Left lobe of liver (tissue), 2 donors: Measurements from ENCODE around the gene ABTB2. TPM values are rescaled to one million over a fixed set of nuclear protein-coding genes. Genes with fewer than 3 reads are reported as not detected.

ENCODE experiments used
- ATAC-seq: fragments of 200-7000 bp; cut with Tn5 transposase; one replicate; pipeline ENCODE4 v1.9.1; 2020; ENCODE audit warnings: mild to moderate bottlenecking, moderate library complexity
- DNase-seq: peaks from one replicate; pipeline ENCODE4 v3.0.0-alpha.2; 2020; ENCODE audit warnings: low spot score
- total RNA-seq: library from RNA; stranded (reverse); gene quantifications from one replicate; pipeline ENCODE4 v1.2.1, GENCODE V29; 2021
- donor health status: DM: no; HTN: no; CAD: no; lungs with moderate emphysema.
- donor health status: DM: no; HTN: yes; CAD: no.

Gene ABTB2
- total RNA-seq, 1 donor from 2014 or later = 11.4 TPM

DNA sequence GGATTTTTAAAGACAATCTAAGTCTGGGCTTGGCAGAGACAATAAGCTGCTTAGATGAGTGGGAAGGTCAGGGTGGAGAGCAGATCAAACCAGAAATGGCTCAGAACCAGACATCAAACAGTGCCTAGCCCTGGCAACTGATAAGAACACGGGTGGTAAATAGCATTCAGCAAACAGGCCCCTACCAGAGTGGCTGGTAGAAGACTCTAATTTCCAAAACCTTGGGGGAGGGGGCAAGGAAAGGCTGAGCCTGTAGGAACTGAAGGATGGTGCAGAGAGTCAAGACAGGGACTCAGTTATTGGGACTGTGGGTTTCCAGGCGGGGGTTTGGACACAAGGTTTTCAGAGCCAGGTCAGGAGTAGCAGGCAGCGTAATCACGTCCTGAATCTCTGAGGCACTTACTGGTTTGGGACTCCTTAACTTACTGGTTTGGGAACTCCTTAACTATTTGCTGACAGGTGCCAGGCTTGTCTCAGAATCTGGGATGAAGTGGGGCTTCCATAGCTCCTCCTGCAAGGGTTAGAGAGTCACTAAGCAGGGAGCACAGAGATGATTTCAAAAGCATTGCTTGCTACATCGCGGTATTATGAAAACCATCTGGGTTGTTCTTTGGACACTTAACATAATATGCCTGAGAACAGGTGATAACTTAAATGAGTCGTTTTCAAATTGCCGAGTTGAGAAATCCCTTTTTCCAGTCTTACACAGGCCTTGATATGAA is 5.7 kb upstream of the ABTB2 start:
- DNase-seq (no peak), ATAC-seq (peak; percentile 55)

- DNase-seq (no peak), ATAC-seq (no peak)
Observed at GRCh38 chr11:34360046-34360445, 2.2 kb upstream of the ABTB2 start.

- no peak for DNase-seq
- ATAC-seq = no peak
Observed at GRCh38 chr11:34359548-34359891, 1.7 kb upstream of the ABTB2 start.

DNA sequence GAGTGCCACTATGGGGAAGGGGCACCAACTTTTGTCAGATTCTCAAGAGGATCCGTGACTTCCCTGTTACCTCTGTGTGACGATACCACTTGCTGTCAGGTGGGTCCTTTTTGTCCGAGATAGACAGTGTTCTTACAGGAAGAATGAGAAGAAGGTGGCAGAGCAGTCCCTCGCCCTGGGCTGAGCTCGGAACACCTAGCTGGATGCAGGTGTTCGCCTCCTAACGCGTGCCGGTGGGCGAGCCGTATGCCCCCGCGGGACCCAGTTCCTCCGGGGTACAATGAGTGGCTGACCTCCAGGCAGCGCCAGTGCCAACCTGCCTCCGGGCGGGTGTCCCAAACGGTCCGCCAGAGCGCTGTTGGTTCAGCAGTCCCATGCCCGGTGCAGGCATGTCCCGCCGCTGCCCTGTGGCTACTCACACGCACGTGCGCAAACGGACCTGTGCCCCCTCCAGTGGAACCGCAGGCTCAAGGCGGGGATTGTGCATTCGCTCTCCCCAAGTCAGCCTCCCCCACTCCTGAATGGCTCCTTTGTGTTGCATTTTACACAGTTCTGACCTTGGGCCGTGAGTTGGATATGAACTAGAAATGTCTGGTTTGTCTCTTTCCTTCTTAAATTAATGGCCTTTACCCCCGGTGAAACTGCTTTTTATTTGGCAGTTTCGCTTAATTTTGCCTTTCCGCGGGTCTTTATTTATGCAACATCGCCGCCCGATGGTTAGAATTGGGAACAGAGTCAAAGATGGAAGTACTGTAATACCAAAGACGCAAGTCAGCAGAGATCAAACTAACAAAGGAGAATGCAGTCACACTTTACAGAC is 1.1 kb upstream of the ABTB2 start:
- DNase-seq (peak; percentile 93), ATAC-seq (peak; percentile 64)

GRCh38 chr11:34358258-34358727 is 483 bp upstream of the ABTB2 start:
- peak; percentile 88 for DNase-seq

GRCh38 chr11:34356913-34357700 is 703 bp downstream of the ABTB2 start:
- ATAC-seq (peak; percentile 61), DNase-seq (peak; percentile 81)

More at GRCh38 chr11:34358258-34358727, 483 bp upstream of the ABTB2 start:
- peak; percentile 60 for ATAC-seq

DNA sequence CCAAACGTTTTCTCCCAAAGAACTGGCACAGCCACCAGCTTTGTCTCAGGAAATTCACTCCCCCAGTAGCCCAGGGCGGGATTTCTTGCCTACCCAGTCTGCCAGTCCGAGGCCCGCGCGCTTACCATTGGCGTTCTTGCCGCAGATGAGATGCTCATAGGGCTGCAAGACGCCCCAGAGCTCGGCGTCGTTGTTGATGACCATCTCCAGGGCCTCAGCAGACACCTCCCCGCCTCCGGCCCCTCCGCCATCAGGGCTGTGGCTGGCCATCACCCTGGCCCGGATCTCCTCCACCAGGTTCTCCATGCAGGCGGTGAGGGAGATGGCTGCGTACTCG is 1.3 kb downstream of the ABTB2 start:
- no peak for ATAC-seq
- DNase-seq = no peak

DNA sequence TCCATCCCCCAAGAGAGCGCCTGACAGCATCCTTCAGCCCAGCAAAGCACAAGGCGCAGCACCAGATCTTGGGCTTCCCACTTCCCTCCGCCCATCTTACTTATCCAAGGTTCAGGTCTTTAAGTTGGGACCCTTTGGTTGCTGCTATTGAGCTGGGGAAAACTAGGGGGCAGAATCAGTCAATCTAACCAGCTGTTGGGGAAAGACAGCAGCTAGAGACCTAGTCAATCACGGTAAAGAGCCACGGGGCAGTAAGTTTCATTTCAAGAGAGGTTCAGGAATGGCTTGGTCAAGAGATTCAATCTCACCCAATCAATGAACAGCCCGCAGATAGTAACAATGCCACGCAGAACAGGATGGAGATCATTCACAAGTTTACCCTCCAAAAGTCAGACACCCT is 1.7 kb downstream of the ABTB2 start:
- no peak for ATAC-seq
- no peak for DNase-seq

DNA sequence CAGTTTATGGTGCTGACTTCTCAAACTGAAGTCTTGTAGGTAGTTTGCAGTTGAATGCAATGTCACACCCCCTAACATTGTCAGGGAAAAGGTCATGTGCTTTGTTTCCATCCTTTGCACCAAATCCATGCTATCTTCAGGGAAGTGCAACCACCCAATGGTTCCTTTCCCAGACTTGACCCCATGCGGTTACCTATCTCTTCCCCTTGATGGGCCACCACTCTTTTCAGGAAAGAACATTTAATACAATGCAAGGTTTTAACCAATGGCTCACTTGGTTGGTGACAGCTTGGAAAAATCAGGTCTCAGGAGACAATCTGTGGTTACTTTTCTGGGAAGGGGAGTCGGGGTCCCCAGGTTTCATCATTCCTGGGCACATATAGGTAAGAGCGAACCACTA is 2.1 kb downstream of the ABTB2 start:
- ATAC-seq (no peak), DNase-seq (no peak)

- ATAC-seq (no peak), DNase-seq (no peak)
Observed at GRCh38 chr11:34354782-34355181, 3.0 kb downstream of the ABTB2 start.

- no peak for DNase-seq
- ATAC-seq = no peak
Observed at GRCh38 chr11:34353881-34354280, 3.9 kb downstream of the ABTB2 start.

GRCh38 chr11:34351687-34352469 is 5.9 kb downstream of the ABTB2 start:
- ATAC-seq (no peak), DNase-seq (no peak)

- ATAC-seq (no peak), DNase-seq (no peak)
Observed at GRCh38 chr11:34351051-34351450, 6.8 kb downstream of the ABTB2 start.

- DNase-seq (no peak), ATAC-seq (peak; percentile 48)
Observed at GRCh38 chr11:34349882-34350281, 7.9 kb downstream of the ABTB2 start.

- no peak for ATAC-seq
- no peak for DNase-seq
Observed at GRCh38 chr11:34348919-34349318, 8.9 kb downstream of the ABTB2 start.

- ATAC-seq (no peak), DNase-seq (no peak)
Observed at GRCh38 chr11:34348096-34348495, 9.7 kb downstream of the ABTB2 start.

GRCh38 chr11:34346551-34346950 is 11.3 kb downstream of the ABTB2 start:
- DNase-seq = no peak
- ATAC-seq = peak; percentile 38

- ATAC-seq = peak; percentile 22
- DNase-seq = no peak
Observed at GRCh38 chr11:34345991-34346480, 11.8 kb downstream of the ABTB2 start.

DNA sequence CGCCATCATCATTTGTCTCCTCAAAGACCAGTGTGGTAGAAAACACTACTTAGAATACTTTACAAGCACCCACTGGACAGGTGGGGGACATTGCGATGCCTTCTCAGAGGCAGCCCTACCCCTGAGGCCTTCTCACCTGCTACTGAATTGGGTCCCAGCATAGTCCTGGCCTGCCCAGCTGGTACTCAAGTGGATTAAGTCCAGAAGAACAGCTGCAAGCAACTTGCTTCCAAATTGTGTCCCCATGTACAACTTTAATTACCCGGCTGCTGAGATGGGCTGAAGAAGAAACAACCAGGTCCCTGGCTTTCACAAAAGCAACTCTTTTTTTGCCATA is 12.3 kb downstream of the ABTB2 start:
- DNase-seq = no peak
- ATAC-seq = peak; percentile 40

DNA sequence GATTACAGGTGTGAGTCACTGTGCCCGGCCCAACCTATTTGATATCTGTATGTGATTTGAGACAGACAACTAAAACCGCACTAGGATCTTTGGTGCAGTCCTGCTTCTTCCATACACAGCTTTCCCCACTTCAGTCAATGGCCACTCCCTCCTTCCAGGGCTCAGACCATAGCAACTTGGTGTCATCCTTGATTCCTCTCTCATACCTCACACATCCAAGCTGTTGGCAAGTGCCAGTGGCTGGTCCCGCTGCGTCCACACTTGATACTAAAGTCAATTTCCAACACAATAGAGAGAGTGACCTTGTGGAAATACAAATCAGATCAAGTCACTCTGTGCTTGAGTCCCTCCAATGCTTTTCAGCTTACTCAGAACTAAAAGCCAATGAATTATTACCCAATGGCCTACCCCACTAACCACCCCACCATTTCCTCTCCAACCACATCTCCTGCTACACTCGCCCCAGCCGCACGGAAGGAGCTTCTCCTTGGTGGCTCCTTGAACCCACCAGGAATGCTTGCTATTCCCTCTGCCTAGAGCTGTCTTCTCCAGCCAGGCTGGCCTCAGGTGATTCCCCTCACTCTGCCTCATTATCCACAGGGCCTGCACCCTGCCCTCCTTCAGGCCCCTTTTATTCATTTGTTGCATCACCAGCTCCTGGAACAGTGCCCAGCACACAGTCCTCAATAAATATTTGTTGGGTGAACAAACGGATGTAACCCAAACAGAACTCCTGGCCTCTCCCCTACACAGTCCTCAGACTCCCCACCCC is 12.9 kb downstream of the ABTB2 start:
- DNase-seq (peak; percentile 94), ATAC-seq (peak; percentile 76)
